SK-N-MC (cell line): ENCODE results near the gene STARD10.

ENCODE experiments used
- EZH2 ChIP-seq: fragments of 200-600 bp; sonication (generic); IDR thresholded peaks from one replicate; pipeline ENCODE4 v1.6.1; 2017; ENCODE audit warnings: antibody characterized with exemption
- FOXP2 ChIP-seq: optimal IDR thresholded peaks from 2 replicates; pipeline ENCODE3; 2011; ENCODE audit warnings: mild to moderate bottlenecking, moderate library complexity; ENCODE audit not compliant: insufficient read depth; ENCODE audit errors: extremely low read length, control extremely low read depth
- POLR2AphosphoS5 ChIP-seq: IDR thresholded peaks from 2 replicates; pipeline ENCODE4 v1.6.1; 2012; ENCODE audit warnings: mild to moderate bottlenecking, low read depth, low read length, borderline replicate concordance

- TF ChIP-seq POLR2AphosphoS5: no peak
- TF ChIP-seq EZH2: no peak
- no peak for TF ChIP-seq FOXP2
These were observed 51.9 kb downstream of the STARD10 start for GRCh38 chr11:72741849-72742512.
